CD4-positive, alpha-beta T cell treated with Interferon gamma for 1 hour (primary cell): ENCODE measurements around the gene BICC1.

Experiments
- DNase-seq: peaks from one replicate; pipeline ENCODE4 v3.0.0-alpha.2; 2020

The BICC1 gene

GRCh38 chr10:58516671-58517070 is 4.0 kb downstream of the BICC1 start:
- DNase-seq, result no peak

GRCh38 chr10:58517081-58517480 is 4.4 kb downstream of the BICC1 start:
- no peak for DNase-seq

- no peak for DNase-seq
These were observed 5.1 kb downstream of the BICC1 start for GRCh38 chr10:58517491-58518355.

- no peak for DNase-seq
These were observed 6.1 kb downstream of the BICC1 start for GRCh38 chr10:58518775-58519174.

- no peak for DNase-seq
These were observed 16.5 kb downstream of the BICC1 start for GRCh38 chr10:58529077-58529728.

- DNase-seq, result peak; percentile 25
These were observed 18.5 kb downstream of the BICC1 start for GRCh38 chr10:58531084-58531695.

- no peak for DNase-seq
These were observed 22.6 kb downstream of the BICC1 start for GRCh38 chr10:58535311-58535710.

GRCh38 chr10:58543141-58543540 is 30.5 kb downstream of the BICC1 start:
- no peak for DNase-seq

GRCh38 chr10:58544135-58544534 is 31.5 kb downstream of the BICC1 start:
- no peak for DNase-seq

GRCh38 chr10:58545427-58545826 is 32.8 kb downstream of the BICC1 start:
- DNase-seq, result no peak

GRCh38 chr10:58546137-58546536 is 33.5 kb downstream of the BICC1 start:
- no peak for DNase-seq

GRCh38 chr10:58546722-58547445 is 34.2 kb downstream of the BICC1 start:
- DNase-seq, result no peak

- no peak for DNase-seq
These were observed 35.3 kb downstream of the BICC1 start for GRCh38 chr10:58547963-58548362.

GRCh38 chr10:58554316-58554715 is 41.6 kb downstream of the BICC1 start:
- no peak for DNase-seq

GRCh38 chr10:58555170-58555929 is 42.7 kb downstream of the BICC1 start:
- DNase-seq, result no peak

GRCh38 chr10:58555930-58556311 is 43.2 kb downstream of the BICC1 start:
- DNase-seq, result no peak

- DNase-seq, result no peak
These were observed 44.0 kb downstream of the BICC1 start for GRCh38 chr10:58556516-58557165.

- no peak for DNase-seq
These were observed 45.0 kb downstream of the BICC1 start for GRCh38 chr10:58557714-58558113.

- DNase-seq, result no peak
These were observed 47.4 kb downstream of the BICC1 start for GRCh38 chr10:58560068-58560467.

- DNase-seq, result no peak
These were observed 52.6 kb downstream of the BICC1 start for GRCh38 chr10:58565271-58565670.

- no peak for DNase-seq
These were observed 55.0 kb downstream of the BICC1 start for GRCh38 chr10:58567652-58568051.

- DNase-seq, result no peak
These were observed 55.8 kb downstream of the BICC1 start for GRCh38 chr10:58568428-58568935.
